HepG2 (cell line): Measurements from ENCODE around the gene PHB1. TPM values are rescaled to one million over a fixed set of nuclear protein-coding genes. Genes with fewer than 3 reads are reported as not detected.
A peak's percentile ranks its signal among the peaks of the same experiment; 100 is the strongest.

Experiments
- ATAC-seq: fragments of 200-7000 bp; cut with Tn5 transposase; 3 replicates; pipeline ENCODE4 v1.9.1; 2020; ENCODE audit warnings: mild to moderate bottlenecking, moderate library complexity
- BruUV-seq: library from RNA; stranded (reverse); fragments of 400-500 nt; replicated peaks from 2 replicates; lab custom pipeline; 2021; lab: Mats Ljungman, UMichigan
- CTCF ChIA-PET: fragments of 300-600 bp; formaldehyde crosslinking; extraction: SDS; loops from one replicate; lab custom pipeline; 2021; ENCODE audit warnings: low total read pairs, inconsistent platforms, low intra/inter-chr PET ratio; lab: Yijun Ruan, JAX
- POLR2A ChIA-PET: fragments of 350-600 bp; sonication (Branson Sonifier 250); formaldehyde crosslinking; loops from one replicate; lab custom pipeline; 2020; ENCODE audit warnings: antibody characterized with exemption, inconsistent platforms; lab: Yijun Ruan, JAX
- DNase-seq: peaks from one replicate; pipeline ENCODE4 v3.0.0-alpha.2; 2015; ENCODE audit warnings: low spot score
- FAIRE-seq: peaks from 3 replicates; lab custom pipeline; 2011; peaks lifted over from hg19 to GRCh38; lab: Jason Lieb, UNC
- H2AFZ ChIP-seq: one replicate; pipeline ENCODE4 v1.6.1; 2011; ENCODE audit warnings: low read length, inconsistent platforms
- H3K27ac ChIP-seq: fragments of 300-600 bp; 3 replicates; pipeline ENCODE4 v1.8.0; 2011; ENCODE audit warnings: mixed run types, mild to moderate bottlenecking, mixed read lengths, low read length, inconsistent platforms; ENCODE audit not compliant: insufficient read depth; ENCODE audit errors: extremely low read length
- H3K27me3 ChIP-seq, 2 experiments: fragments of 200-600 bp in 1 of 2; 2 replicates in 1 of 2; 3 replicates in 1 of 2; pipeline versions ENCODE4 v1.6.0 to v1.8.0; 2011; ENCODE audit warnings: low read length in 2 of 2, mild to moderate bottlenecking in 2 of 2, moderate library complexity in 2 of 2, inconsistent platforms in 1 of 2; ENCODE audit not compliant: insufficient read depth in 2 of 2, control insufficient read depth in 1 of 2
- H3K36me3 ChIP-seq, 2 experiments: fragments of 200-600 bp in 1 of 2; replicated peaks in 1 of 2; 2 replicates in 1 of 2; 3 replicates in 1 of 2; pipeline versions ENCODE4 v1.5.1 to v1.8.0; 2011; ENCODE audit warnings: low read length in 2 of 2, inconsistent platforms in 1 of 2; ENCODE audit not compliant: insufficient read depth in 2 of 2, control insufficient read depth in 1 of 2
- H3K4me1 ChIP-seq: 2 replicates; pipeline ENCODE4 v1.5.1; 2012; ENCODE audit warnings: low read length, inconsistent platforms; ENCODE audit not compliant: insufficient read depth
- H3K4me2 ChIP-seq: 2 replicates; pipeline ENCODE4 v1.6.0; 2011; ENCODE audit warnings: low read depth, low read length, inconsistent platforms
- H3K4me3 ChIP-seq, 3 experiments: fragments of 200-600 bp in 1 of 3; sonication (generic), shearing (Covaris generic) in 1 of 3; replicated peaks in 1 of 3; 2 replicates each; pipeline ENCODE4 v1.5.1; 2011 to 2016; ENCODE audit warnings: low read length in 3 of 3, inconsistent platforms in 2 of 3, low read depth in 2 of 3, mild to moderate bottlenecking in 2 of 3, control low read depth in 1 of 3, mixed read lengths in 1 of 3; ENCODE audit not compliant: insufficient read depth in 1 of 3
- H3K79me2 ChIP-seq: one replicate; pipeline ENCODE4 v1.6.1; 2011; ENCODE audit warnings: low read length, inconsistent platforms; ENCODE audit not compliant: insufficient read depth
- H3K9ac ChIP-seq: 2 replicates; pipeline ENCODE4 v1.6.0; 2011; ENCODE audit warnings: mild to moderate bottlenecking, low read depth, low read length, inconsistent platforms; ENCODE audit not compliant: insufficient read depth
- H3K9me3 ChIP-seq: 2 replicates; pipeline ENCODE4 v1.5.1; 2012; ENCODE audit warnings: mild to moderate bottlenecking, low read length
- H4K20me1 ChIP-seq: 2 replicates; pipeline ENCODE4 v1.6.0; 2011; ENCODE audit warnings: inconsistent platforms, mild to moderate bottlenecking, low read length, moderate library complexity; ENCODE audit not compliant: insufficient read depth
- BRD4 ChIP-seq: sonication (generic); formaldehyde crosslinking; IDR thresholded peaks from 2 replicates; pipeline ENCODE4 v1.4.0; 2020; ENCODE audit warnings: missing genetic modification reagents
- GABPB1 ChIP-seq: IDR thresholded peaks from 2 replicates; pipeline ENCODE4 v1.6.1; 2016; ENCODE audit warnings: mild to moderate bottlenecking, missing genetic modification reagents, moderate library complexity, missing compliant biosample characterization
- NCOA2 ChIP-seq: sonication (generic); formaldehyde crosslinking; IDR thresholded peaks from 2 replicates; pipeline ENCODE4 v1.8.0; 2022; ENCODE audit warnings: inconsistent platforms
- SALL1 ChIP-seq: sonication (generic); formaldehyde crosslinking; IDR thresholded peaks from 2 replicates; pipeline ENCODE4 v1.8.0; 2022; ENCODE audit warnings: mild to moderate bottlenecking, missing genetic modification reagents
- ZNF292 ChIP-seq: sonication (generic); formaldehyde crosslinking; IDR thresholded peaks from 2 replicates; pipeline ENCODE4 v1.8.1; 2022; ENCODE audit warnings: mild to moderate bottlenecking, low read depth, missing genetic modification reagents, borderline replicate concordance
- ZNF569 ChIP-seq: sonication (generic); formaldehyde crosslinking; IDR thresholded peaks from 2 replicates; pipeline ENCODE4 v1.5.0; 2020; ENCODE audit warnings: mild to moderate bottlenecking, missing genetic modification reagents, moderate library complexity, borderline replicate concordance
- WGBS: methylation state at CpG from one replicate; pipeline ENCODE4 v1.1.6; 2017; ENCODE audit warnings: low lambda C conversion rate; 5-methylcytosine and 5-hydroxymethylcytosine counted together
- in situ Hi-C: cut with HindIII; loops from 2 replicates; pipeline ENCODE4 v1.10.0; 2017; ENCODE audit warnings: low pct_unique_long_range_greater_than_20kb; ENCODE audit not compliant: extremely low pct_ligation_motif_present
- intact Hi-C: fragments of 100-400 bp; cut with micrococcal nuclease; formaldehyde crosslinking; loops from one replicate; pipeline ENCODE4 v1.10.0; 2022; ENCODE audit not compliant: unreplicated experiment
- polyA plus RNA-seq, 8 experiments: library from polyadenylated mRNA; depleted of rRNA in 3 of 8; stranded (reverse) in 7 of 8; unstranded in 1 of 8; fragments of >200 nt; fragmentation: Illumina TruSeq in 4 of 8; extraction: Trizol in 4 of 8; gene quantifications; 2 replicates each; pipeline versions ENCODE4 v1.2.1 to v1.2.3, GENCODE V29; 2011 to 2016; ENCODE audit warnings: low read depth in 4 of 8, missing spikeins in 1 of 8, mixed read lengths in 1 of 8; ENCODE audit not compliant: insufficient read depth in 1 of 8
- total RNA-seq, 5 experiments: library from RNA; depleted of rRNA; stranded (reverse); fragments of >200 nt; fragmentation: Illumina TruSeq; extraction: Trizol; gene quantifications; 2 replicates each; pipeline ENCODE4 v1.2.3, GENCODE V29; 2016; ENCODE audit warnings: low read depth in 1 of 5
- TF ChIP-seq, protein P1 (sequence below): sonication (generic); formaldehyde crosslinking; conservative IDR thresholded peaks from 2 replicates; pipeline ENCODE4 v1.8.1; 2023; ENCODE audit warnings: missing genetic modification reagents
- TF ChIP-seq, protein P2 (sequence below): sonication (generic); formaldehyde crosslinking; IDR thresholded peaks from 2 replicates; pipeline ENCODE4 v1.5.0; 2020; ENCODE audit warnings: mild to moderate bottlenecking, missing genetic modification reagents, borderline replicate concordance
- TF ChIP-seq, protein P3 (sequence below): sonication (generic); formaldehyde crosslinking; IDR thresholded peaks from 2 replicates; pipeline ENCODE4 v1.8.1; 2023; ENCODE audit warnings: mild to moderate bottlenecking, inconsistent platforms, moderate library complexity, missing genetic modification reagents, borderline replicate concordance
- TF ChIP-seq, protein P4 (sequence below): sonication (generic); formaldehyde crosslinking; conservative IDR thresholded peaks from 2 replicates; pipeline ENCODE4 v1.4.0; 2020; ENCODE audit warnings: mild to moderate bottlenecking, missing genetic modification reagents, moderate library complexity

PHB1 gene
- total and polyA plus RNA-seq, 2 of the 13 experiments (the other 11 are each of a cell fraction or from before 2014, with no cell fraction given) = 515 to 688 TPM

DNA sequence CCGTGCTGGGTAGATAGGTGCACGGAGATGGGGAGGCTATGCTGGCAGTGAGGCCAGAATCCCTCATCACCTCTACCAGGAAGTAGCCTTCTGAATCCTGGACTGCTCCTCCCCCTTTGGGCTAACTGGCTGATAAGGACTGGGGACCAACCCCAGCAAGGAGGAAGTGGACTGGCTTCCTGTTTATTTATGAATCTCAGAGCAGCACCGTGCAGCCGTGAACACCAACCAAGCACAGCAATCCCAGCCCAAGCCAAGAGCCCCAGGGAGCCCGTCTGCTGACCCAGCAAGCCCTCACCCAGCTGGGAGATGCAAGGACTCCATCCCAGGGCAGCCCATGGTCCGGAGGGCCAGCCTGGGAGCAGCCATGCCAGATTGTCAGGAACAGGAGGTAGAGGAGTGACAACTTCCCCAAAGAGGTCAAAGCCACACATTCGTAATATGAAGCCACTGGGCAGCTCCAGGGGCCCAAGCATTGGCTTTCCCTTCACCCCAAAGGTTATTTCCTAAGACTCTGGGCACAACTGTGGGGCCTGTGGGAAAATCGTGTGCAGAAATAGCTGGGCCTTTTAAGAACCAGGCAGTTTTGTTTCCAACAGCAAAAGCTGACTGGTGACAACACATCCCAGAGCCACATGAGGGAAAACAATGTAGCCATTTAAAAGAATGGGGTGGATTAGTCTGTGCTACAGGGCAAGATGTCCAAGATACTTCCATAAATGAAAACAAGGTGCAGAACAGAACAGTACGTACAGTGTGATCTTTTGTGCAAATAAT lies 23.9 kb downstream of the PHB1 start:
- no TSS peak for BruUV-seq
- FAIRE-seq (peak; percentile 49), ATAC-seq (peak; percentile 49), DNase-seq (peak; percentile 46)
- intact Hi-C loops = loop anchor here (1.0 kb wide), 1 partner anchor 25 kb away; no protein-coding TSS in a partner anchor
- Histone ChIP-seq H3K27me3 (no peaks in the 10 kb centered on the region), H3K36me3 (no peaks in the 10 kb centered on the region), H3K9me3 (no peaks in the 10 kb centered on the region), H3K4me2 (peak overlapping the region; percentile 84), H2AFZ (peak overlapping the region; percentile 86), H3K4me1 (peaks cover 56% of the 10 kb centered on the region), H3K27ac (peak overlapping the region; percentile 6), H4K20me1 (no peaks in the 10 kb centered on the region), H3K4me3 (peak overlapping the region; percentile 38 to 66 (median 40)), H3K79me2 (no peaks in the 10 kb centered on the region), H3K9ac (peak overlapping the region; percentile 35)
- in situ Hi-C loops = no loop called here
- POLR2A ChIA-PET = interaction anchor here (1.0 to 1.3 kb wide), 3 partner anchors 10 to 31 kb away, joined by 3 to 5 read pairs (median 3); no protein-coding TSS in a partner anchor
- WGBS = 10% methylated on average over 9 of the region's 9 CpGs
- CTCF ChIA-PET = no interaction called here
- TF ChIP-seq NCOA2 (CRISPR knock-in tag) (0 out of 2 replicates have a peak, but pooled peaks have one; percentile 23), SALL1 (CRISPR knock-in tag) (peak; percentile 50; the same call in 1 of the 2 replicates), ZNF569 (CRISPR knock-in tag) (0 out of 2 replicates have a peak, but pooled peaks have one; percentile 27), ZNF292 (CRISPR knock-in tag) (peak; percentile 73; the same call in 1 of the 2 replicates), GABPB1 (peak; percentile 66), BRD4 (no peak)
- TF ChIP-seq, protein P1, sequence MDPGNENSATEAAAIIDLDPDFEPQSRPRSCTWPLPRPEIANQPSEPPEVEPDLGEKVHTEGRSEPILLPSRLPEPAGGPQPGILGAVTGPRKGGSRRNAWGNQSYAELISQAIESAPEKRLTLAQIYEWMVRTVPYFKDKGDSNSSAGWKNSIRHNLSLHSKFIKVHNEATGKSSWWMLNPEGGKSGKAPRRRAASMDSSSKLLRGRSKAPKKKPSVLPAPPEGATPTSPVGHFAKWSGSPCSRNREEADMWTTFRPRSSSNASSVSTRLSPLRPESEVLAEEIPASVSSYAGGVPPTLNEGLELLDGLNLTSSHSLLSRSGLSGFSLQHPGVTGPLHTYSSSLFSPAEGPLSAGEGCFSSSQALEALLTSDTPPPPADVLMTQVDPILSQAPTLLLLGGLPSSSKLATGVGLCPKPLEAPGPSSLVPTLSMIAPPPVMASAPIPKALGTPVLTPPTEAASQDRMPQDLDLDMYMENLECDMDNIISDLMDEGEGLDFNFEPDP (CRISPR knock-in tag) = 0 out of 2 replicates have a peak, but pooled peaks have one; percentile 65
- TF ChIP-seq, protein P2, sequence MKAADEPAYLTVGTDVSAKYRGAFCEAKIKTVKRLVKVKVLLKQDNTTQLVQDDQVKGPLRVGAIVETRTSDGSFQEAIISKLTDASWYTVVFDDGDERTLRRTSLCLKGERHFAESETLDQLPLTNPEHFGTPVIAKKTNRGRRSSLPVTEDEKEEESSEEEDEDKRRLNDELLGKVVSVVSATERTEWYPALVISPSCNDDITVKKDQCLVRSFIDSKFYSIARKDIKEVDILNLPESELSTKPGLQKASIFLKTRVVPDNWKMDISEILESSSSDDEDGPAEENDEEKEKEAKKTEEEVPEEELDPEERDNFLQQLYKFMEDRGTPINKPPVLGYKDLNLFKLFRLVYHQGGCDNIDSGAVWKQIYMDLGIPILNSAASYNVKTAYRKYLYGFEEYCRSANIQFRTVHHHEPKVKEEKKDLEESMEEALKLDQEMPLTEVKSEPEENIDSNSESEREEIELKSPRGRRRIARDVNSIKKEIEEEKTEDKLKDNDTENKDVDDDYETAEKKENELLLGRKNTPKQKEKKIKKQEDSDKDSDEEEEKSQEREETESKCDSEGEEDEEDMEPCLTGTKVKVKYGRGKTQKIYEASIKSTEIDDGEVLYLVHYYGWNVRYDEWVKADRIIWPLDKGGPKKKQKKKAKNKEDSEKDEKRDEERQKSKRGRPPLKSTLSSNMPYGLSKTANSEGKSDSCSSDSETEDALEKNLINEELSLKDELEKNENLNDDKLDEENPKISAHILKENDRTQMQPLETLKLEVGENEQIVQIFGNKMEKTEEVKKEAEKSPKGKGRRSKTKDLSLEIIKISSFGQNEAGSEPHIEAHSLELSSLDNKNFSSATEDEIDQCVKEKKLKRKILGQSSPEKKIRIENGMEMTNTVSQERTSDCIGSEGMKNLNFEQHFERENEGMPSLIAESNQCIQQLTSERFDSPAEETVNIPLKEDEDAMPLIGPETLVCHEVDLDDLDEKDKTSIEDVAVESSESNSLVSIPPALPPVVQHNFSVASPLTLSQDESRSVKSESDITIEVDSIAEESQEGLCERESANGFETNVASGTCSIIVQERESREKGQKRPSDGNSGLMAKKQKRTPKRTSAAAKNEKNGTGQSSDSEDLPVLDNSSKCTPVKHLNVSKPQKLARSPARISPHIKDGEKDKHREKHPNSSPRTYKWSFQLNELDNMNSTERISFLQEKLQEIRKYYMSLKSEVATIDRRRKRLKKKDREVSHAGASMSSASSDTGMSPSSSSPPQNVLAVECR = peak; percentile 22; the same call in 1 of the 2 replicates
- TF ChIP-seq, protein P3, sequence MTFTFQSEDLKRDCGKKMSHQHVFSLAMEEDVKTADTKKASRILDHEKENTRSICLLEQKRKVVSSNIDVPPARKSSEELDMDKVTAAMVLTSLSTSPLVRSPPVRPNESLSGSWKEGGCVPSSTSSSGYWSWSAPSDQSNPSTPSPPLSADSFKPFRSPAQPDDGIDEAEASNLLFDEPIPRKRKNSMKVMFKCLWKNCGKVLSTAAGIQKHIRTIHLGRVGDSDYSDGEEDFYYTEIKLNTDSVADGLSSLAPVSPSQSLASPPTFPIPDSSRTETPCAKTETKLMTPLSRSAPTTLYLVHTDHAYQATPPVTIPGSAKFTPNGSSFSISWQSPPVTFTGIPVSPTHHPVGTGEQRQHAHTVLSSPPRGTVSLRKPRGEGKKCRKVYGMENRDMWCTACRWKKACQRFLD = 0 out of 2 replicates have a peak, but pooled peaks have one; percentile 32
- TF ChIP-seq, protein P4, sequence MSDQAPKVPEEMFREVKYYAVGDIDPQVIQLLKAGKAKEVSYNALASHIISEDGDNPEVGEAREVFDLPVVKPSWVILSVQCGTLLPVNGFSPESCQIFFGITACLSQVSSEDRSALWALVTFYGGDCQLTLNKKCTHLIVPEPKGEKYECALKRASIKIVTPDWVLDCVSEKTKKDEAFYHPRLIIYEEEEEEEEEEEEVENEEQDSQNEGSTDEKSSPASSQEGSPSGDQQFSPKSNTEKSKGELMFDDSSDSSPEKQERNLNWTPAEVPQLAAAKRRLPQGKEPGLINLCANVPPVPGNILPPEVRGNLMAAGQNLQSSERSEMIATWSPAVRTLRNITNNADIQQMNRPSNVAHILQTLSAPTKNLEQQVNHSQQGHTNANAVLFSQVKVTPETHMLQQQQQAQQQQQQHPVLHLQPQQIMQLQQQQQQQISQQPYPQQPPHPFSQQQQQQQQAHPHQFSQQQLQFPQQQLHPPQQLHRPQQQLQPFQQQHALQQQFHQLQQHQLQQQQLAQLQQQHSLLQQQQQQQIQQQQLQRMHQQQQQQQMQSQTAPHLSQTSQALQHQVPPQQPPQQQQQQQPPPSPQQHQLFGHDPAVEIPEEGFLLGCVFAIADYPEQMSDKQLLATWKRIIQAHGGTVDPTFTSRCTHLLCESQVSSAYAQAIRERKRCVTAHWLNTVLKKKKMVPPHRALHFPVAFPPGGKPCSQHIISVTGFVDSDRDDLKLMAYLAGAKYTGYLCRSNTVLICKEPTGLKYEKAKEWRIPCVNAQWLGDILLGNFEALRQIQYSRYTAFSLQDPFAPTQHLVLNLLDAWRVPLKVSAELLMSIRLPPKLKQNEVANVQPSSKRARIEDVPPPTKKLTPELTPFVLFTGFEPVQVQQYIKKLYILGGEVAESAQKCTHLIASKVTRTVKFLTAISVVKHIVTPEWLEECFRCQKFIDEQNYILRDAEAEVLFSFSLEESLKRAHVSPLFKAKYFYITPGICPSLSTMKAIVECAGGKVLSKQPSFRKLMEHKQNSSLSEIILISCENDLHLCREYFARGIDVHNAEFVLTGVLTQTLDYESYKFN = no peak; the same call in 1 of the 2 replicates
